ENCODE results near the gene CYP4F2. TPM values are rescaled to one million over a fixed set of nuclear protein-coding genes. Genes with fewer than 3 reads are reported as not detected.

Gene CYP4F2
- total RNA-seq, 5 donors from 2014 or later (not counting 1 experiment from before 2014, with no cell fraction given) = 0.29 TPM; not detected in 4

- CTCF ChIA-PET = no interaction called here
- Mint-ChIP-seq H3K4me1 (peaks cover 10 to 27% (median 11%) of the 10 kb centered on the region in 3 donors), H3K27me3 (peaks cover 16 to 46% of the 10 kb centered on the region in 2 donors), H3K9me3 (peaks cover 0 to 3% (median 0%) of the 10 kb centered on the region in 3 donors), H3K36me3 (no peaks in the 10 kb centered on the region), H3K27ac (no peak overlapping the region), H3K4me3 (peak overlapping the region in 2 of 3 donors; percentile 43 to 63)
- H3K36me3 ChIP-seq (ENCODE audit: control insufficient read depth in 2 of 2, extremely low read depth in 1 of 2, insufficient read depth in 1 of 2, low read length in 1 of 2) = no peaks in the 10 kb centered on the region
- peaks cover 0 to 18% of the 10 kb centered on the region in 2 experiments for H3K27me3 ChIP-seq (replicated peaks in 1 of 2; ENCODE audit: control insufficient read depth in 2 of 2, extremely low read depth in 1 of 2, insufficient read depth in 2 of 2, low read length in 1 of 2)
- no peaks in the 10 kb centered on the region for H3K9me3 ChIP-seq
- H3K27ac ChIP-seq (ENCODE audit: low read length) = no peak overlapping the region
- POLR2A ChIA-PET = interaction anchor here in 1 of 2 donors (0.6 kb wide), 1 partner anchor 391 kb away, joined by 6 read pairs; no protein-coding TSS in a partner anchor
- peak in 3 of 4 experiments; percentile 47 to 74 (median 57) for ATAC-seq (replicated peaks in 1 of 4)
- peak in 17 of 35 experiments; percentile 2 to 38 (median 9) for DNase-seq
- peaks cover 0 to 8% of the 10 kb centered on the region in 2 experiments for H3K4me1 ChIP-seq (ENCODE audit: control insufficient read depth in 1 of 2, extremely low read depth in 1 of 2, insufficient read depth in 2 of 2, low read length in 2 of 2)
- no peak overlapping the region for H3K4me3 ChIP-seq (ENCODE audit: control insufficient read depth in 1 of 2, extremely low read depth in 1 of 2, low read length in 1 of 2)
- 2% methylated on average over 9 of the region's 11 CpGs for WGBS (ENCODE audit: insufficient coverage)
Measured at GRCh38 chr19:15871570-15871969, 26.3 kb downstream of the CYP4F2 start.

DNA sequence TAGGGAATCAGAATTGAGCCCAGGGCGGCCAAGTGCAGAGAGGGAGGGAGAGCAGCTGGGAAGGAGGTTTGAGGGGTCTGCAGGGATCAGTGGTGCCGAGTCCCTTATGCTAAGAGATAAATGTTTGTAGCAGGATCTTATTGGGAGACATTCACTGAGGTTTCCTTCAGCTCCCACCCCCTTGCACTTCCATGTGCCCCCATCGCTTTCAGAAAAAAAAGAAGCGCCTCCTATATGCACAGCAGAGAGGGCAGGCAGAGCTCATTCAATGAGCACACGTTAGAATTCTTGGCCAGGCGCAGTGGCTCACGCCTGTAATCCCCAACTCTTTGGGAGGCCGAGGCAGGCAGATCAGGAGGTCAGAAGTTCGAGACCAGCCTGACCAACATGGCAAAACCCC lies 28.0 kb downstream of the CYP4F2 start:
- DNase-seq = no peak
- ChIA-PET CTCF (no interaction called here), POLR2A (no interaction called here)
- Histone ChIP-seq H3K4me1 (ENCODE audit: control insufficient read depth in 1 of 2, extremely low read depth in 1 of 2, insufficient read depth in 2 of 2, low read length in 2 of 2) (peaks cover 0 to 8% of the 10 kb centered on the region in 2 experiments), H3K27ac (ENCODE audit: low read length) (no peak overlapping the region), H3K4me3 (ENCODE audit: control insufficient read depth in 1 of 2, extremely low read depth in 1 of 2, low read length in 1 of 2) (no peak overlapping the region), H3K36me3 (ENCODE audit: control insufficient read depth in 2 of 2, extremely low read depth in 1 of 2, insufficient read depth in 1 of 2, low read length in 1 of 2) (no peaks in the 10 kb centered on the region), H3K27me3 (replicated peaks in 1 of 2; ENCODE audit: control insufficient read depth in 2 of 2, extremely low read depth in 1 of 2, insufficient read depth in 2 of 2, low read length in 1 of 2) (peaks cover 0 to 13% of the 10 kb centered on the region in 2 experiments), H3K9me3 (no peaks in the 10 kb centered on the region)
- Mint-ChIP-seq H3K27ac (no peak overlapping the region), H3K27me3 (peaks cover 8 to 33% of the 10 kb centered on the region in 2 donors), H3K36me3 (no peaks in the 10 kb centered on the region), H3K9me3 (peaks cover 0 to 3% (median 0%) of the 10 kb centered on the region in 3 donors), H3K4me1 (peaks cover 10 to 27% (median 11%) of the 10 kb centered on the region in 3 donors), H3K4me3 (no peak overlapping the region)
- WGBS (ENCODE audit: insufficient coverage) = 79% methylated on average over 6 of the region's 9 CpGs
- no peak for ATAC-seq (replicated peaks in 1 of 4)

DNA sequence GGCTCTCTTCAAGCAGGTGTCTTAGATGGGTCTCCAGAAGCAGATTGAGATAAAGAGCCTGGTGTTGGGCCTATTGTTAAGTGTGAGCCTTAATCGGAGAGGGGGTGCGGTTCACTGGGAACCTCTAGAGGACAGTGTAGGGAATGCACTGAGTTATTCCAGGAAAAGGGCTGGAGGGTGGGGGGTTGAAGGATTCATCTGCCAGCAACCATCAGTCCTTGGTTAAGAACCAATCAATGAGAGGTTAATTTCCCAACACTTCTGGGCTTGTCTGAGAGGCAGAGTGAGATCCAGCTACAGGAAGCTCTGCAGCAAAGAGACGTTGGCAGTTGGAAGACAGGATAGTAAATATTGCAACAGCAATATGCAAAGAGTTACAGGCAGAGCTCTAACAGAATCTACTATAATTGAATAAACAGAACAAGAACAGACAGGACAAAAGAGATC lies 28.7 kb downstream of the CYP4F2 start:
- Mint-ChIP-seq H3K4me1 (peaks cover 10 to 27% (median 11%) of the 10 kb centered on the region in 3 donors), H3K36me3 (no peaks in the 10 kb centered on the region), H3K27ac (no peak overlapping the region), H3K9me3 (no peaks in the 10 kb centered on the region), H3K4me3 (no peak overlapping the region), H3K27me3 (peaks cover 4 to 28% of the 10 kb centered on the region in 2 donors)
- Histone ChIP-seq H3K36me3 (ENCODE audit: control insufficient read depth in 2 of 2, extremely low read depth in 1 of 2, insufficient read depth in 1 of 2, low read length in 1 of 2) (no peaks in the 10 kb centered on the region), H3K27ac (ENCODE audit: low read length) (no peak overlapping the region), H3K27me3 (replicated peaks in 1 of 2; ENCODE audit: control insufficient read depth in 2 of 2, extremely low read depth in 1 of 2, insufficient read depth in 2 of 2, low read length in 1 of 2) (peaks cover 0 to 10% of the 10 kb centered on the region in 2 experiments), H3K9me3 (no peaks in the 10 kb centered on the region), H3K4me1 (ENCODE audit: control insufficient read depth in 1 of 2, extremely low read depth in 1 of 2, insufficient read depth in 2 of 2, low read length in 2 of 2) (peaks cover 0 to 8% of the 10 kb centered on the region in 2 experiments), H3K4me3 (ENCODE audit: control insufficient read depth in 1 of 2, extremely low read depth in 1 of 2, low read length in 1 of 2) (no peak overlapping the region)
- DNase-seq = peak in 27 of 35 experiments; percentile 4 to 73 (median 19)
- ATAC-seq (replicated peaks in 1 of 4) = peak; percentile 81 to 88 (median 84)
- POLR2A ChIA-PET = no interaction called here
- 14% methylated on average over 2 of the region's 3 CpGs for WGBS (ENCODE audit: insufficient coverage)
- CTCF ChIA-PET = no interaction called here

DNA sequence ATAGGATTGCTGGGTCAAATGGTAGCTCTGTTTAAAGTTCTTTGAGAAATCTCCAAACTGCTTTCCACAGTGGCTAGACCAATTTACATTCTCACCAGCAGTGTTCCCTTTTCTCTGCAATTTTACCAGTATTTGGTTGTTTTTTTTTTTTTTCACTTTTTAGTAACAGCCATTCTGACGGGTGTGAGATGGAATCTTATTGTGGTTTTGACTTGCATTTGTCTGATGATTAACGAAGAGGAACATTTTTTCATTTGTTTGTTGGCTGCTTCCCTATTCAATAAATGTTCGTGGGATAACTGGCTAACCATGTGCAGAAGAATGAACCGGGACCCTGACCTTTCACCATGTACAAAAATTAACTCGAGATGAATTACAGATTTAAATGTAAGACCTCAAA lies 31.2 kb downstream of the CYP4F2 start:
- ChIA-PET POLR2A (no interaction called here), CTCF (interaction anchor here in 1 of 2 donors (0.7 kb wide), 1 partner anchor 174 kb away, joined by 5 read pairs; no protein-coding TSS in a partner anchor)
- Histone ChIP-seq H3K36me3 (ENCODE audit: control insufficient read depth in 2 of 2, extremely low read depth in 1 of 2, insufficient read depth in 1 of 2, low read length in 1 of 2) (no peaks in the 10 kb centered on the region), H3K27me3 (replicated peaks in 1 of 2; ENCODE audit: control insufficient read depth in 2 of 2, extremely low read depth in 1 of 2, insufficient read depth in 2 of 2, low read length in 1 of 2) (peaks cover 0 to 15% of the 10 kb centered on the region in 2 experiments), H3K4me3 (ENCODE audit: control insufficient read depth in 1 of 2, extremely low read depth in 1 of 2, low read length in 1 of 2) (no peak overlapping the region), H3K27ac (ENCODE audit: low read length) (no peak overlapping the region), H3K4me1 (ENCODE audit: control insufficient read depth in 1 of 2, extremely low read depth in 1 of 2, insufficient read depth in 2 of 2, low read length in 2 of 2) (peaks cover 0 to 7% of the 10 kb centered on the region in 2 experiments), H3K9me3 (no peaks in the 10 kb centered on the region)
- 60% methylated on average over 1 of the region's 5 CpGs for WGBS (ENCODE audit: insufficient coverage)
- Mint-ChIP-seq H3K4me3 (no peak overlapping the region), H3K36me3 (no peaks in the 10 kb centered on the region), H3K4me1 (peaks cover 8 to 25% (median 8%) of the 10 kb centered on the region in 3 donors), H3K27ac (no peak overlapping the region), H3K9me3 (no peaks in the 10 kb centered on the region), H3K27me3 (peaks cover 0 to 16% of the 10 kb centered on the region in 2 donors)
- no peak for DNase-seq
- no peak for ATAC-seq (replicated peaks in 1 of 4)

DNA sequence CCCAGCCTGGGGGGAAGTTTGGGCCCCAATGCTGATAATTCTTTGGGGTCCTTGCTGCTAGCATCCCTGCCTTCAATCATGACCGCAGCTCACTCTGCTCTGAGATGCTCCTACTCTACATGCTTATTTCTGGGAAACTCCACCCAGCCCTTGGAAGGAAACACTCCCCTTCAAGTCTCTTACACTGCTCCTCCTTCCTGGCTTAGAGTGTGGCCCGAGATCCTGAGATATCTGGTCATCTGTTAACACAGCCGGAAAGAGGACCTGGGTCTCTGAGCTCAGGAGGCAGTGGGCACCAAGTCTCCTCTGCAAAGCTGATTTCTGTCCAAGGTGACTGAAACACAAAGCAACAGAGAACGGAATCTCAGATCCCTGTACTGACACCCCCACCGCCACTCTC lies 33.0 kb downstream of the CYP4F2 start:
- H3K4me1 Mint-ChIP-seq = peaks cover 3 to 14% (median 4%) of the 10 kb centered on the region in 3 donors

DNA sequence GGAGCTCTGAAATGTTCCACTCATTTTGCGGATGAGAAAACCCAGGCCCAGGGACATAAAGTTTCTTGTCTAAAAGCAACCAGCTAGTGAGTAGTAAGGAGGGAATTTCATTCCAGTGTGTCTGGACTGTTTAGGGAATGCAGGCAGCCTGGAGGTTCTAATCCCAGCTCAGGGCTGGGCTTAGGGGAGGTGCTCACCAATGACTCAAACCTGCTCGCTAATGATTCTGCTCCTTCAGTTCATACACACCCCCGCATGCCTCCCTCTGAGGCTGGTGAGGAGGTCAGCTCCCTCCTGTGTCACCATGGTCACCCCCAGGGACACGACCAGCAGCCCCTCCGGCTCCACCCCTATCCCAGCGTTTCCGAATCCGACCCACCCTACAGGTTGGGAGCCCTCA lies 34.6 kb downstream of the CYP4F2 start:
- POLR2A ChIA-PET = no interaction called here
- Histone ChIP-seq H3K27me3 (replicated peaks in 1 of 2; ENCODE audit: control insufficient read depth in 2 of 2, extremely low read depth in 1 of 2, insufficient read depth in 2 of 2, low read length in 1 of 2) (peaks cover 0 to 10% of the 10 kb centered on the region in 2 experiments), H3K4me3 (ENCODE audit: control insufficient read depth in 1 of 2, extremely low read depth in 1 of 2, low read length in 1 of 2) (no peak overlapping the region), H3K27ac (ENCODE audit: low read length) (no peak overlapping the region), H3K36me3 (ENCODE audit: control insufficient read depth in 2 of 2, extremely low read depth in 1 of 2, insufficient read depth in 1 of 2, low read length in 1 of 2) (no peaks in the 10 kb centered on the region), H3K9me3 (no peaks in the 10 kb centered on the region), H3K4me1 (ENCODE audit: control insufficient read depth in 1 of 2, extremely low read depth in 1 of 2, insufficient read depth in 2 of 2, low read length in 2 of 2) (no peaks in the 10 kb centered on the region)
- Mint-ChIP-seq H3K4me3 (no peak overlapping the region), H3K4me1 (peaks cover 0 to 5% (median 0%) of the 10 kb centered on the region in 3 donors), H3K9me3 (no peaks in the 10 kb centered on the region), H3K36me3 (no peaks in the 10 kb centered on the region), H3K27me3 (peaks cover 0 to 2% of the 10 kb centered on the region in 2 donors), H3K27ac (no peak overlapping the region)
- ATAC-seq (replicated peaks in 1 of 4) = no peak
- DNase-seq = no peak
- whole genome bisulfite sequencing (ENCODE audit: insufficient coverage) = 87% methylated on average over 4 of the region's 8 CpGs
- CTCF ChIA-PET = interaction anchor here in 1 of 2 donors (0.5 kb wide), 1 partner anchor 690 kb away, joined by 3 read pairs; no protein-coding TSS in a partner anchor

More for the DNA sequence above, 33.0 kb downstream of the CYP4F2 start:
- no peaks in the 10 kb centered on the region for H3K36me3 ChIP-seq (ENCODE audit: control insufficient read depth in 2 of 2, extremely low read depth in 1 of 2, insufficient read depth in 1 of 2, low read length in 1 of 2)
- no peak for DNase-seq
- no peaks in the 10 kb centered on the region for H3K4me1 ChIP-seq (ENCODE audit: control insufficient read depth in 1 of 2, extremely low read depth in 1 of 2, insufficient read depth in 2 of 2, low read length in 2 of 2)
- Mint-ChIP-seq H3K36me3 (no peaks in the 10 kb centered on the region), H3K27ac (no peak overlapping the region), H3K4me3 (no peak overlapping the region), H3K9me3 (no peaks in the 10 kb centered on the region), H3K27me3 (peaks cover 0 to 10% of the 10 kb centered on the region in 2 donors)
- H3K27ac ChIP-seq (ENCODE audit: low read length) = no peak overlapping the region
- ATAC-seq (replicated peaks in 1 of 4) = no peak
- H3K9me3 ChIP-seq = no peaks in the 10 kb centered on the region
- peaks cover 0 to 10% of the 10 kb centered on the region in 2 experiments for H3K27me3 ChIP-seq (replicated peaks in 1 of 2; ENCODE audit: control insufficient read depth in 2 of 2, extremely low read depth in 1 of 2, insufficient read depth in 2 of 2, low read length in 1 of 2)
- ChIA-PET CTCF (no interaction called here), POLR2A (no interaction called here)
- 74% methylated on average over 4 of the region's 5 CpGs for WGBS (ENCODE audit: insufficient coverage)
- no peak overlapping the region for H3K4me3 ChIP-seq (ENCODE audit: control insufficient read depth in 1 of 2, extremely low read depth in 1 of 2, low read length in 1 of 2)
